HEK293 (cell line): Measurements from ENCODE around the gene COA4.

ENCODE experiments used
- CTCF ChIA-PET: fragments of 350-600 bp; formaldehyde crosslinking; extraction: SDS; loops from one replicate; lab custom pipeline; 2021; ENCODE audit warnings: antibody characterized with exemption; lab: Yijun Ruan, JAX
- POLR2A ChIA-PET: fragments of 300-600 bp; formaldehyde crosslinking; extraction: SDS; loops from one replicate; lab custom pipeline; 2020; ENCODE audit warnings: antibody characterized with exemption, inconsistent platforms; lab: Yijun Ruan, JAX
- H3K27ac ChIP-seq: fragments of 200-500 bp; sonication (Bioruptor generic); 2 replicates; pipeline ENCODE4 v1.5.1; 2014; ENCODE audit warnings: low read depth, low read length, control low read depth, inconsistent platforms; ENCODE audit errors: extremely low read depth
- H3K36me3 ChIP-seq, 2 experiments: fragments of 200-500 bp in 1 of 2; sonication (Bioruptor generic) in 1 of 2; 1 replicate in 1 of 2; 2 replicates in 1 of 2; pipeline ENCODE4 v1.5.1; 2014 to 2017; ENCODE audit warnings: inconsistent platforms in 2 of 2, low read length in 2 of 2; ENCODE audit not compliant: control insufficient read depth in 2 of 2, insufficient read depth in 1 of 2
- H3K4me1 ChIP-seq: fragments of 200-500 bp; sonication (Bioruptor generic); 2 replicates; pipeline ENCODE4 v1.5.1; 2014; ENCODE audit warnings: mild to moderate bottlenecking, low read length, inconsistent platforms; ENCODE audit not compliant: control insufficient read depth, insufficient read depth
- H3K4me3 ChIP-seq: 2 replicates; pipeline ENCODE4 v1.5.1; 2011; ENCODE audit warnings: low read depth, mild to moderate bottlenecking, control low read depth, low read length, moderate library complexity
- H3K9me3 ChIP-seq: fragments of 200-500 bp; sonication (Bioruptor generic); 2 replicates; pipeline ENCODE4 v1.5.1; 2014; ENCODE audit warnings: low read depth, low read length, inconsistent platforms; ENCODE audit not compliant: control insufficient read depth, insufficient read depth
- ELK4 ChIP-seq: IDR thresholded peaks from 2 replicates; pipeline ENCODE4 v1.6.1; 2011; ENCODE audit warnings: mild to moderate bottlenecking, low read depth, low read length, borderline replicate concordance
- GLI2 ChIP-seq: fragments of 450-650 bp; formaldehyde crosslinking; IDR thresholded peaks from 2 replicates; pipeline ENCODE4; 2017; ENCODE audit warnings: missing biosample characterization, missing genetic modification characterization, low read depth, borderline replicate concordance
- KLF1 ChIP-seq: fragments of 450-650 bp; formaldehyde crosslinking; IDR thresholded peaks from 2 replicates; pipeline ENCODE4 v1.5.1; 2016; ENCODE audit warnings: missing biosample characterization, missing genetic modification characterization
- KLF7 ChIP-seq: fragments of 450-650 bp; formaldehyde crosslinking; IDR thresholded peaks from 2 replicates; pipeline ENCODE4 v1.5.1; 2016; ENCODE audit warnings: missing biosample characterization, missing genetic modification characterization, borderline replicate concordance
- KLF9 ChIP-seq: fragments of 450-650 bp; formaldehyde crosslinking; IDR thresholded peaks from 2 replicates; pipeline ENCODE4 v1.5.1; 2016; ENCODE audit warnings: missing biosample characterization, missing genetic modification characterization, low read depth
- MZF1 ChIP-seq: fragments of 450-650 bp; formaldehyde crosslinking; IDR thresholded peaks from 2 replicates; pipeline ENCODE4 v1.5.1; 2017; ENCODE audit warnings: missing biosample characterization, missing genetic modification characterization, borderline replicate concordance
- OVOL3 ChIP-seq: fragments of 450-650 bp; formaldehyde crosslinking; IDR thresholded peaks from 2 replicates; pipeline ENCODE4 v1.5.1; 2016; ENCODE audit warnings: missing biosample characterization, missing genetic modification characterization
- PRDM2 ChIP-seq: fragments of 450-650 bp; formaldehyde crosslinking; IDR thresholded peaks from 2 replicates; pipeline ENCODE4 v1.5.1; 2016; ENCODE audit warnings: missing biosample characterization, missing genetic modification characterization, borderline replicate concordance
- SETDB1 ChIP-seq: IDR thresholded peaks from one replicate; pipeline ENCODE4 v1.6.1; 2017; ENCODE audit warnings: mild to moderate bottlenecking, low read length, moderate library complexity, mixed read lengths; ENCODE audit not compliant: insufficient read length
- ZNF114 ChIP-seq: fragments of 450-650 bp; formaldehyde crosslinking; IDR thresholded peaks from 2 replicates; pipeline ENCODE4 v1.5.0; 2017; ENCODE audit warnings: missing biosample characterization, missing genetic modification characterization
- ZNF16 ChIP-seq: fragments of 450-650 bp; formaldehyde crosslinking; IDR thresholded peaks from 2 replicates; pipeline ENCODE4 v1.5.1; 2016; ENCODE audit warnings: low read depth, missing biosample characterization, missing genetic modification characterization
- ZNF280C ChIP-seq: fragments of 450-650 bp; formaldehyde crosslinking; IDR thresholded peaks from 2 replicates; pipeline ENCODE4 v1.5.1; 2016; ENCODE audit warnings: missing biosample characterization, missing genetic modification characterization
- ZNF529 ChIP-seq: fragments of 450-650 bp; formaldehyde crosslinking; IDR thresholded peaks from 2 replicates; pipeline ENCODE4 v1.5.1; 2017; ENCODE audit warnings: missing genetic modification characterization, missing biosample characterization; ENCODE audit not compliant: insufficient replicate concordance
- ZNF596 ChIP-seq: fragments of 450-650 bp; IDR thresholded peaks from 2 replicates; pipeline ENCODE4 v1.5.0; 2018; ENCODE audit warnings: missing biosample characterization, mild to moderate bottlenecking, missing genetic modification characterization, moderate library complexity
- ZNF645 ChIP-seq: fragments of 450-650 bp; formaldehyde crosslinking; IDR thresholded peaks from 2 replicates; pipeline ENCODE4; 2016; ENCODE audit warnings: missing biosample characterization, missing genetic modification characterization
- ZNF768 ChIP-seq: fragments of 450-650 bp; formaldehyde crosslinking; IDR thresholded peaks from 2 replicates; pipeline ENCODE4 v1.5.1; 2018; ENCODE audit warnings: missing biosample characterization, mild to moderate bottlenecking, missing genetic modification characterization
- ZSCAN23 ChIP-seq: fragments of 450-650 bp; formaldehyde crosslinking; IDR thresholded peaks from 2 replicates; pipeline ENCODE4 v1.5.1; 2016; ENCODE audit warnings: missing biosample characterization, missing genetic modification characterization

Gene COA4

GRCh38 chr11:73902303-73902702 is 25.7 kb upstream of the COA4 start:
- TF ChIP-seq SETDB1, result no peak
- TF ChIP-seq KLF1 (tag by site-specific recombination), result no peak
- TF ChIP-seq KLF7 (tag by site-specific recombination), result no peak
- no peak for TF ChIP-seq ZSCAN23 (tag by site-specific recombination)
- no peak for TF ChIP-seq ZNF114 (tag by site-specific recombination)
- no peak for TF ChIP-seq ZNF16 (tag by site-specific recombination)
- no peak for TF ChIP-seq ZNF645 (tag by site-specific recombination)
- no peak for TF ChIP-seq MZF1
- TF ChIP-seq ZNF768 (tag by site-specific recombination), result no peak
- no peak for TF ChIP-seq KLF9
- TF ChIP-seq ZNF596 (tag by site-specific recombination), result no peak
- TF ChIP-seq GLI2, result no peak
- TF ChIP-seq OVOL3 (tag by site-specific recombination), result no peak
- no peak for TF ChIP-seq PRDM2 (tag by site-specific recombination)
- no peak for TF ChIP-seq ZNF280C (tag by site-specific recombination)
- no peak for TF ChIP-seq ELK4
- no peak for TF ChIP-seq ZNF529 (tag by site-specific recombination)
- Histone ChIP-seq H3K4me3 (no peak overlapping the region), H3K36me3 (peaks cover 6 to 37% of the 10 kb centered on the region in 2 experiments; a peak in 2 of 3 replicates), H3K4me1 (no peaks in the 10 kb centered on the region), H3K9me3 (no peaks in the 10 kb centered on the region), H3K27ac (no peak overlapping the region)
- ChIA-PET POLR2A (no interaction called here), CTCF (no interaction called here)
